GM12874 (cell line): ENCODE results near the gene RHBDL1.

ENCODE experiments used
- TF ChIP-seq, protein P1 (sequence below): IDR thresholded peaks from 2 replicates; pipeline ENCODE4 v1.5.1; 2011; ENCODE audit warnings: low read depth, mild to moderate bottlenecking, control low read depth, low read length, moderate library complexity; ENCODE audit not compliant: insufficient read depth

The RHBDL1 gene

DNA sequence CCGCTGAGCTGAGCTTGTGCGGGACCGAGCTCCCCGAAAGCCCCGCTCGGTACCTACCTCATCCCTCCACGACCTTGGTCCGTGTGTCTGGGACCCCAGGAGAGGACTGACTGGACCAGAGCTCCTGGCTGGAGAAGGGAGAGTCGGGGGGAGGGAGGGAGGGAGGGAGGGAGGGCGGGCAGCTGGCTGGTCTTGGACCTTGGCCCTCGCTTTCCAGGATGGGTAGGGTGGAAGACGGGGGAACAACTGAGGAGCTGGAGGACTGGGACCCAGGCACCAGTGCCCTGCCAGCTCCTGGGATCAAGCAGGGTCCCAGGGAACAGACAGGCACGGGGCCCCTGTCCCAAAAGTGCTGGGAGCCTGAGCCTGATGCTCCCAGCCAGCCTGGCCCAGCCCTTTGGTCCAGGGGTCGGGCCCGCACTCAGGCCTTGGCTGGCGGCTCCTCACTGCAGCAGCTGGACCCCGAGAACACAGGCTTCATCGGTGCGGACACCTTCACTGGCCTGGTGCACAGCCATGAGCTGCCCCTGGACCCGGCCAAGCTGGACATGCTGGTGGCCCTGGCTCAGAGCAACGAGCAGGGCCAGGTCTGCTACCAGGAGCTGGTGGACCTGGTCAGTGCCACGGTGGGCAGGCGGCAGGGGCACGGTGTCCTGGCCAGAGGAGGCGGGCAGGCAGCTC, 553 bp downstream of the RHBDL1 start:
- TF ChIP-seq, protein P1, sequence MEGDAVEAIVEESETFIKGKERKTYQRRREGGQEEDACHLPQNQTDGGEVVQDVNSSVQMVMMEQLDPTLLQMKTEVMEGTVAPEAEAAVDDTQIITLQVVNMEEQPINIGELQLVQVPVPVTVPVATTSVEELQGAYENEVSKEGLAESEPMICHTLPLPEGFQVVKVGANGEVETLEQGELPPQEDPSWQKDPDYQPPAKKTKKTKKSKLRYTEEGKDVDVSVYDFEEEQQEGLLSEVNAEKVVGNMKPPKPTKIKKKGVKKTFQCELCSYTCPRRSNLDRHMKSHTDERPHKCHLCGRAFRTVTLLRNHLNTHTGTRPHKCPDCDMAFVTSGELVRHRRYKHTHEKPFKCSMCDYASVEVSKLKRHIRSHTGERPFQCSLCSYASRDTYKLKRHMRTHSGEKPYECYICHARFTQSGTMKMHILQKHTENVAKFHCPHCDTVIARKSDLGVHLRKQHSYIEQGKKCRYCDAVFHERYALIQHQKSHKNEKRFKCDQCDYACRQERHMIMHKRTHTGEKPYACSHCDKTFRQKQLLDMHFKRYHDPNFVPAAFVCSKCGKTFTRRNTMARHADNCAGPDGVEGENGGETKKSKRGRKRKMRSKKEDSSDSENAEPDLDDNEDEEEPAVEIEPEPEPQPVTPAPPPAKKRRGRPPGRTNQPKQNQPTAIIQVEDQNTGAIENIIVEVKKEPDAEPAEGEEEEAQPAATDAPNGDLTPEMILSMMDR: no peak

DNA sequence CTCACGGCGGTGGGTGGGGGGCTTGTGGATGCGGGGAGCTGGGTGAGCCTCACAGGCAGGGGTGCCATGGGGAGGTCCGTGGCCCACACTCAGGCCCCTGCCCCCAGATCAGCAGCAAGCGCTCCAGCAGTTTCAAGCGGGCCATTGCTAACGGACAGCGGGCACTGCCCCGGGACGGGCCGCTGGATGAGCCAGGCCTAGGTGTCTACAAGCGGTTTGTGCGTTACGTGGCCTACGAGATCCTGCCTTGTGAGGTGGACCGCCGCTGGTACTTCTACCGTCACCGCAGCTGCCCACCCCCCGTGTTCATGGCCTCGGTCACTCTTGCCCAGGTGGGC, 1.1 kb downstream of the RHBDL1 start:
- TF ChIP-seq, protein P1: no peak

DNA sequence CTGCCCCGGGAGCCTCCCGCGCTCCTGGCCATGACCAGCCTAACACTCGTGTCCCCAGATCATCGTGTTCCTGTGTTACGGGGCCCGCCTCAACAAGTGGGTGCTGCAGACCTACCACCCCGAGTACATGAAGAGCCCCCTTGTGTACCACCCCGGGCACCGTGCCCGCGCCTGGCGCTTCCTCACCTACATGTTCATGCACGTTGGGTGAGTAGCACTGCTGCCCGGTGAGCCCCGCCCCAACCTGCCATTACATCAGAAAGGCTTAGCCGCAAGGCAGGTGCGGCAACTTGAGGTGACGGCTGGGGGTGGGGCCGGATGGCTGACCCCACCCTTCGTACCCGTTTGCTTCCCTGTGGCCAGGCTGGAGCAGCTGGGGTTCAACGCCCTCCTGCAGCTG, 1.4 kb downstream of the RHBDL1 start:
- TF ChIP-seq, protein P1: no peak

- TF ChIP-seq, protein P1: no peak
Observed at GRCh38 chr16:677316-678190, 2.1 kb downstream of the RHBDL1 start.

DNA sequence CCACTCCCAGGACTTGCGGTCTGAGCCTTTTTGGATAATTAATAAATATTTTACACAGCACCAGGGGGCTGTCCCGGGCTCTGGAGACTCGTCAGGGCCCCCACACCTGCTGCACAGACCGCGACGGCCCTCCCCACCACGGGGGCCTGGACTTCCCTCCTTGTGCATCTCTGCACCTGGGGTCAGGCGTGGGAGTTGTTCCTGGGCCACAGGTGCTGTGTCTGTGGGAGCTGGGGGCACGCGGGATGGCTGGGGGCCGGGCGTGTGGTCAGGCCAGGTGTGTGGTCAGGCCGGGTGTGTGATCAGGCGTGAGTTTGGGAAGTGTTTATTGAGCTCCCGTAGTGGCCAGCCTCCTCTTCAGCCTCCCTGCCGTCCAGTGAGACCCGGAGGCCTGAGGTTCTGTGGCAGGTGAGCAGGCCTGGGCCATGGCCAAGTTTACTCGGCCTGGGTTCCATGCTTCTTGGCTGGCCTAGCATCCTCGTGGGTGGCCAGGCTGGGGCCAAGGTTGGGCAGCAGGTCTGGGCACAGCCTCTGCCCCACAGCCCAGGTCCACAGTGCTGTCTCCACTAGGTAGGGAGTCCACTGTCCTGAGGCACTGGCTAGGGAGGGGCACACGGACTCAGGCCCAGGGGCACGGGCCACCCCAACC, 2.9 kb downstream of the RHBDL1 start:
- TF ChIP-seq, protein P1: no peak

DNA sequence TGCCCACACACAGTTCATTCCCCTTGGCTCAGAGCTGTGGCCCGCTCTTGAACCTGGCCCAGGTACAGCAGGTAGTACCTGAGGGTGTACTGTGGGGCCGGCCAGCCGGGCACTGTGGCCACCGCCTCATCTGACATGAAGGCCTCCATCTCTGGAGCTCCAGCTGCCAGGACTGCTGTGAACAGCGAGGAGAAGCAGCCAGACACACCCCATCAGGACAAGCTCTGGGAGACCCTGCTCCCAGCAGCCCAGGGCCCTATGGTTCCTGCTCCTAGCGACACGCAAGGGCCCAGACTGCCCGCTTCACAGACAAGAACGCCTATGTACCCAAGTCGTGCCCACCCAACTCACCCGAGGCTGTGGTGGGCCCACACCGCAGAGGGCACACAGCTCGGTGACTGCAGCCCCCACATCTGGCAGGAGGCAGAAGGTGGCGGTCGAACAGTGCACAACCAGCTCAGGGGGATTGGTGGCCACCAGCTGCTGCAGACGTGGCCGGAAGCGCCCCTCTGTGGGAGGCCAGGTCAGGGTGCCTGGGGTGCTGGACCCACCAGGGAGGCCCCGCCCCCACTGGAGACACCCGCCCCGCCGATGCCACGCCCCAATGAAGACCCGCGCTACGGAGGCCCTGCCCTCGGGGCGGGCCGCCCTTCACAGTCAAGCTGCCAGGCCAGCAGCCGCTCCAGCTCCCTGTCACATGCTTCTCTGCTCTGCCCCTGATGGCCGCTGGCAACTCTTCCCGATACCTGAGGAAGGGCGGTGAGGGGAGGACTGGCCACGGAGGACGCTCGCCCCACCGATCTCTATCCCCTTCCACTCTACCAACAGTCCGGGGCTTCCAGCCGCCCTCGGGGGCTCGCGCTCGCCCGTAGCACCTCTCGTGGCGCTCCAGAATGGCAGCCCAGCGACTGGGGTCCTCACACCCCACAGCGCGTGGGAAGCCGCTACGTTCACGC, 3.7 kb downstream of the RHBDL1 start:
- TF ChIP-seq, protein P1: no peak
